Vagina (tissue), 2 donors: ENCODE data around the gene FAM210B. TPM values are rescaled to one million over a fixed set of nuclear protein-coding genes. Genes with fewer than 3 reads are reported as not detected.

Source experiments
- DNase-seq, 2 donors: peaks; one replicate each; pipeline ENCODE4 v3.0.0-alpha.2; 2017; ENCODE audit errors: extremely low spot score in 2 of 2
- H3K27ac ChIP-seq: fragments of 200-600 bp; sonication (generic); one replicate; pipeline ENCODE4 v1.5.1; 2019
- H3K27me3 ChIP-seq: fragments of 200-600 bp; sonication (generic); one replicate; pipeline ENCODE4 v1.5.1; 2019
- H3K36me3 ChIP-seq, 2 donors: fragments of 200-600 bp; sonication (generic); one replicate each; pipeline ENCODE4 v1.5.1; 2017 to 2019
- H3K4me1 ChIP-seq: fragments of 200-600 bp; sonication (generic); one replicate; pipeline ENCODE4 v1.5.1; 2019
- H3K4me3 ChIP-seq, 2 donors: fragments of 200-600 bp; sonication (generic); 1 replicate in 1 of 2; 2 replicates in 1 of 2; pipeline ENCODE4 v1.5.1; 2016 to 2019
- H3K9me3 ChIP-seq: fragments of 200-600 bp; sonication (generic); one replicate; pipeline ENCODE4 v1.5.1; 2019
- CTCF ChIP-seq, 3 experiments: fragments of 450-650 bp in 2 of 3; fragments of 200-600 bp in 1 of 3; sonication (generic) in 1 of 3; IDR thresholded peaks; one replicate each; pipeline ENCODE4 v1.5.1; 2017 to 2019; ENCODE audit warnings: antibody characterized with exemption in 3 of 3, mild to moderate bottlenecking in 2 of 3, moderate library complexity in 2 of 3
- POLR2A ChIP-seq, 2 donors: fragments of 450-650 bp; IDR thresholded peaks; one replicate each; pipeline ENCODE4 v1.6.1; 2017; ENCODE audit warnings: antibody characterized with exemption in 2 of 2, mild to moderate bottlenecking in 2 of 2, moderate library complexity in 2 of 2
- POLR2AphosphoS5 ChIP-seq, 2 donors: sonication (generic); formaldehyde crosslinking; IDR thresholded peaks; one replicate each; pipeline ENCODE4 v1.9.0; 2017; ENCODE audit warnings: antibody characterized with exemption in 2 of 2, mild to moderate bottlenecking in 2 of 2, low read depth in 1 of 2; ENCODE audit not compliant: insufficient read depth in 1 of 2
- intact Hi-C: fragments of 100-400 bp; cut with DNase I; formaldehyde crosslinking; loops from one replicate; pipeline ENCODE4 v1.15.1; 2023
- total RNA-seq: library from RNA; depleted of rRNA; stranded (reverse); fragments of >200 nt; gene quantifications from one replicate; pipeline ENCODE4 v1.2.3, GENCODE V29; 2016

The FAM210B gene
- total RNA-seq, 1 donor from 2014 or later = 46.4 TPM

- Histone ChIP-seq H3K27me3 (no peaks in the 10 kb centered on the region), H3K36me3 (peaks cover 0 to 34% of the 10 kb centered on the region in 2 donors), H3K4me3 (no peak overlapping the region), H3K9me3 (no peaks in the 10 kb centered on the region), H3K4me1 (no peaks in the 10 kb centered on the region), H3K27ac (no peak overlapping the region)
- no peak for TF ChIP-seq POLR2AphosphoS5 (IDR thresholded peaks at IDR 0.05; ENCODE audit: insufficient read depth in 1 of 2, low read depth in 1 of 2)
- no peak for TF ChIP-seq POLR2A (IDR thresholded peaks at IDR 0.05)
- no peak for TF ChIP-seq CTCF (IDR thresholded peaks at IDR 0.05)
- DNase-seq = no peak
- intact Hi-C loops = no loop called here
Observed at GRCh38 chr20:56368351-56369134, 9.8 kb downstream of the FAM210B start.

GRCh38 chr20:56369179-56369578, 10.4 kb downstream of the FAM210B start:
- no peaks in the 10 kb centered on the region for H3K4me1 ChIP-seq
- intact Hi-C loops = no loop called here
- H3K9me3 ChIP-seq = no peaks in the 10 kb centered on the region
- no peak for DNase-seq
- H3K27ac ChIP-seq = no peak overlapping the region
- no peaks in the 10 kb centered on the region for H3K27me3 ChIP-seq
- no peak overlapping the region for H3K4me3 ChIP-seq
- no peak for TF ChIP-seq POLR2AphosphoS5 (IDR thresholded peaks at IDR 0.05; ENCODE audit: insufficient read depth in 1 of 2, low read depth in 1 of 2)
- TF ChIP-seq CTCF (IDR thresholded peaks at IDR 0.05) = no peak
- no peak for TF ChIP-seq POLR2A (IDR thresholded peaks at IDR 0.05)
- H3K36me3 ChIP-seq = peaks cover 0 to 34% of the 10 kb centered on the region in 2 donors

GRCh38 chr20:56371977-56372376, 13.2 kb downstream of the FAM210B start:
- intact Hi-C loops = no loop called here
- Histone ChIP-seq H3K9me3 (no peaks in the 10 kb centered on the region), H3K27me3 (no peaks in the 10 kb centered on the region), H3K4me3 (no peak overlapping the region), H3K36me3 (peaks cover 0 to 10% of the 10 kb centered on the region in 2 donors), H3K4me1 (no peaks in the 10 kb centered on the region), H3K27ac (no peak overlapping the region)
- no peak for DNase-seq
- TF ChIP-seq POLR2A (IDR thresholded peaks at IDR 0.05) (no peak), POLR2AphosphoS5 (IDR thresholded peaks at IDR 0.05; ENCODE audit: insufficient read depth in 1 of 2, low read depth in 1 of 2) (no peak), CTCF (IDR thresholded peaks at IDR 0.05) (no peak)

- Histone ChIP-seq H3K36me3 (peaks cover 0 to under 1% of the 10 kb centered on the region in 2 donors), H3K4me3 (no peak overlapping the region), H3K27me3 (no peaks in the 10 kb centered on the region), H3K27ac (no peak overlapping the region), H3K4me1 (no peaks in the 10 kb centered on the region), H3K9me3 (no peaks in the 10 kb centered on the region)
- DNase-seq = no peak
- TF ChIP-seq POLR2AphosphoS5 (IDR thresholded peaks at IDR 0.05; ENCODE audit: insufficient read depth in 1 of 2, low read depth in 1 of 2) (no peak), POLR2A (IDR thresholded peaks at IDR 0.05) (no peak)
- intact Hi-C loops = no loop called here
Observed at GRCh38 chr20:56372850-56373249, 14.1 kb downstream of the FAM210B start.

GRCh38 chr20:56373942-56374341, 15.2 kb downstream of the FAM210B start:
- H3K36me3 ChIP-seq = no peaks in the 10 kb centered on the region
- H3K9me3 ChIP-seq = no peaks in the 10 kb centered on the region
- intact Hi-C loops = no loop called here
- no peaks in the 10 kb centered on the region for H3K27me3 ChIP-seq
- no peaks in the 10 kb centered on the region for H3K4me1 ChIP-seq
- TF ChIP-seq POLR2A (IDR thresholded peaks at IDR 0.05) (no peak), CTCF (IDR thresholded peaks at IDR 0.05) (no peak), POLR2AphosphoS5 (IDR thresholded peaks at IDR 0.05; ENCODE audit: insufficient read depth in 1 of 2, low read depth in 1 of 2) (no peak)
- no peak overlapping the region for H3K4me3 ChIP-seq
- no peak for DNase-seq
- no peak overlapping the region for H3K27ac ChIP-seq
